Fibroblast of lung (primary cell): Measurements from ENCODE around the gene HERC2. TPM values are rescaled to one million over a fixed set of nuclear protein-coding genes. Genes with fewer than 3 reads are reported as not detected.
A peak's percentile ranks its signal among the peaks of the same experiment; 100 is the strongest.

Experiments used
- DNase-seq, 2 donors: peaks; one replicate each; pipeline versions ENCODE4 v3.0.0 to v3.0.0-alpha.2; 2010; ENCODE audit warnings: low read depth in 2 of 2
- H2AFZ ChIP-seq: 2 replicates; pipeline ENCODE4 v1.5.1; 2012; ENCODE audit warnings: low read length, control low read depth, inconsistent platforms
- H3K27ac ChIP-seq: 2 replicates; pipeline ENCODE4 v1.5.1; 2011; ENCODE audit warnings: low read length, control low read depth; ENCODE audit not compliant: insufficient read depth
- H3K27me3 ChIP-seq: 2 replicates; pipeline ENCODE4 v1.5.1; 2011; ENCODE audit warnings: mild to moderate bottlenecking, low read length; ENCODE audit not compliant: control insufficient read depth, insufficient read depth
- H3K36me3 ChIP-seq: 2 replicates; pipeline ENCODE4 v1.5.1; 2011; ENCODE audit warnings: low read length; ENCODE audit not compliant: control insufficient read depth, insufficient read depth
- H3K4me1 ChIP-seq: 2 replicates; pipeline ENCODE4 v1.5.1; 2011; ENCODE audit warnings: low read length; ENCODE audit not compliant: control insufficient read depth, insufficient read depth; ENCODE audit errors: extremely low read depth
- H3K4me2 ChIP-seq: 2 replicates; pipeline ENCODE4 v1.5.1; 2011; ENCODE audit warnings: low read length, control low read depth; ENCODE audit not compliant: insufficient read depth; ENCODE audit errors: extremely low read depth
- H3K4me3 ChIP-seq, 4 experiments: fragments of 200-600 bp in 1 of 4; sonication (generic) in 1 of 4; replicated peaks in 1 of 4; 2 replicates each; pipeline ENCODE4 v1.5.1; 2011 to 2016; ENCODE audit warnings: low read length in 4 of 4, low read depth in 3 of 4, mild to moderate bottlenecking in 3 of 4, control low read depth in 2 of 4, inconsistent platforms in 1 of 4, mixed read lengths in 1 of 4; ENCODE audit not compliant: insufficient read depth in 1 of 4; ENCODE audit errors: control extremely low read depth in 1 of 4
- H3K79me2 ChIP-seq: 2 replicates; pipeline ENCODE4 v1.5.1; 2012; ENCODE audit warnings: mild to moderate bottlenecking, low read length, inconsistent platforms; ENCODE audit not compliant: control insufficient read depth, insufficient read depth
- H3K9ac ChIP-seq: 2 replicates; pipeline ENCODE4 v1.5.1; 2011; ENCODE audit warnings: mild to moderate bottlenecking, low read length, control low read depth; ENCODE audit not compliant: insufficient read depth
- H3K9me3 ChIP-seq: 2 replicates; pipeline ENCODE4 v1.5.1; 2012; ENCODE audit warnings: low read depth, low read length; ENCODE audit not compliant: control insufficient read depth, insufficient read depth
- H4K20me1 ChIP-seq: 2 replicates; pipeline ENCODE4 v1.5.1; 2011; ENCODE audit warnings: low read length; ENCODE audit not compliant: control insufficient read depth, insufficient read depth; ENCODE audit errors: extremely low read depth
- CTCF ChIP-seq, 2 donors: IDR thresholded peaks in 1 of 2; conservative IDR thresholded peaks in 1 of 2; 1 replicate in 1 of 2; 2 replicates in 1 of 2; pipeline ENCODE4 v1.5.1; 2011 to 2012; ENCODE audit warnings: low read length in 2 of 2, control low read depth in 1 of 2, inconsistent platforms in 1 of 2, low read depth in 1 of 2, mild to moderate bottlenecking in 1 of 2
- EZH2 ChIP-seq: IDR thresholded peaks from 2 replicates; pipeline ENCODE4 v1.5.1; 2012; ENCODE audit warnings: low read length, control low read depth, mild to moderate bottlenecking; ENCODE audit errors: missing control alignments
- polyA plus RNA-seq, 2 donors: library from polyadenylated mRNA; depleted of rRNA in 1 of 2; stranded (reverse) in 1 of 2; unstranded in 1 of 2; fragments of >200 nt; gene quantifications; 2 replicates each; pipeline ENCODE4 v1.2.1, GENCODE V29; 2011 to 2012; ENCODE audit warnings: missing spikeins in 1 of 2
- total RNA-seq: library from RNA; depleted of rRNA; stranded (reverse); fragments of >200 nt; gene quantifications from 2 replicates; pipeline ENCODE4 v1.2.1, GENCODE V29; 2014

HERC2 gene
- total and polyA plus RNA-seq, 2 donors (not counting 1 experiment from before 2014, with no cell fraction given): 12.4 to 55.8 TPM

- DNase-seq: peak in 1 of 2 donors; percentile 48
- Histone ChIP-seq H3K27me3 (no peaks in the 10 kb centered on the region), H3K27ac (no peak overlapping the region), H3K36me3 (peaks cover 17% of the 10 kb centered on the region), H3K79me2 (no peaks in the 10 kb centered on the region), H3K4me2 (no peak overlapping the region), H3K9ac (no peak overlapping the region), H2AFZ (no peak overlapping the region), H3K4me1 (no peaks in the 10 kb centered on the region), H3K9me3 (no peaks in the 10 kb centered on the region), H4K20me1 (no peaks in the 10 kb centered on the region), H3K4me3 (no peak overlapping the region)
- TF ChIP-seq CTCF (conservative IDR thresholded peaks at IDR 0.05 in 1 of 2, IDR thresholded peaks at IDR 0.05 in 1 of 2; ENCODE audit: low read depth in 1 of 2, low read length in 2 of 2) (no peak), EZH2 (no peak)
These were observed 207.0 kb downstream of the HERC2 start for GRCh38 chr15:28114721-28115622.

- H3K36me3 ChIP-seq: peaks cover 17% of the 10 kb centered on the region
- H3K9me3 ChIP-seq: no peaks in the 10 kb centered on the region
- H3K4me2 ChIP-seq: no peak overlapping the region
- no peak overlapping the region for H2AFZ ChIP-seq
- no peaks in the 10 kb centered on the region for H3K4me1 ChIP-seq
- no peak overlapping the region for H3K4me3 ChIP-seq
- H3K27ac ChIP-seq: no peak overlapping the region
- H3K9ac ChIP-seq: no peak overlapping the region
- no peaks in the 10 kb centered on the region for H3K79me2 ChIP-seq
- no peak for DNase-seq
- TF ChIP-seq CTCF (conservative IDR thresholded peaks at IDR 0.05 in 1 of 2, IDR thresholded peaks at IDR 0.05 in 1 of 2; ENCODE audit: low read depth in 1 of 2, low read length in 2 of 2) (no peak), EZH2 (no peak)
- H4K20me1 ChIP-seq: no peaks in the 10 kb centered on the region
- no peaks in the 10 kb centered on the region for H3K27me3 ChIP-seq
These were observed 207.9 kb downstream of the HERC2 start for GRCh38 chr15:28114114-28114455.

DNA sequence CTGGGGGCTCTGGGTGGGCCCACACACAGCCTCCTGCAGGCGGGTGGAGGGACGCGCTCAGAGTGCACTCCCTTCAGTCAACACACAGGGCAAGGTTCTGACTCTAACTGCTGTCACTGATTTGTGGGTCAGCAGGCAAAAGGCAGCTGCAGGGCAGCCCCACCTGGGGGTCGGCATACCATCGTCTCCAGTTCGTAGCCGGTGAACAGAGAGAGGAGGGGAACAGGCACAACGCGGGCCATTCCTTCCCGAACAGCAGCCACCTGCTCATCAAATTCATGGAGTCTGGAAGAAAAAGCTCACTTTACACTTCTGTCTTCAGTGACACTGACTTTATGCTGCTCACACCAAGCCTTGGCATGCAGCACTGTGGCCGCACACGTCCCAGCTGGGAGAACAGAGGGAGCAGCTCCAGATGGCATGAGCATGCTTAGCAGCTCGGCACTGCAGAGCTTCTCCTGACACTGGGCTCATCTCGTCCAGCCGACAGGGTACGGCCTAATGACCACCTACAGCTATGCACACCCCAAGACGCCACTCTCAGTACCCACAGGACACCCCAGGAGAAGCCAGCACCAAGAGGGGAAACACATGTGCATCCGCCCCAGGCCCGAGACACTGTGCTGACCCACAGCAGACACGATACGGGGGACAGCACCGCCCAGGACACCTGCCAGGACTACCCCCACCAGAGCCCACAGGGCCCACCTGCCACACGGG lies 208.4 kb downstream of the HERC2 start:
- Histone ChIP-seq H3K9me3 (no peaks in the 10 kb centered on the region), H3K27me3 (no peaks in the 10 kb centered on the region), H3K4me1 (no peaks in the 10 kb centered on the region), H3K4me3 (no peak overlapping the region), H4K20me1 (no peaks in the 10 kb centered on the region), H3K4me2 (no peak overlapping the region), H2AFZ (no peak overlapping the region), H3K79me2 (no peaks in the 10 kb centered on the region), H3K27ac (no peak overlapping the region), H3K36me3 (peaks cover 17% of the 10 kb centered on the region), H3K9ac (no peak overlapping the region)
- no peak for DNase-seq
- TF ChIP-seq CTCF (conservative IDR thresholded peaks at IDR 0.05 in 1 of 2, IDR thresholded peaks at IDR 0.05 in 1 of 2; ENCODE audit: low read depth in 1 of 2, low read length in 2 of 2) (no peak), EZH2 (no peak)
